Activated T-cell treated with anti-CD3 and anti-CD28 coated beads, Interleukin-2, amount 50 U/mL, for 48 hours (primary cell): Measurements from ENCODE around the gene GLB1L3.
"Not testable (repeated sequence)": the region's sequence is repeated elsewhere in the genome, so short reads cannot be mapped to it uniquely, and the experiment has no call there.

ENCODE experiments used
- DNase-seq, 2 experiments: peaks; one replicate each; pipeline ENCODE4 v3.0.0-alpha.2; 2020

GLB1L3 gene

GRCh38 chr11:134276396-134277182 is 410 bp downstream of the GLB1L3 start:
- DNase-seq = peak in 1 of 2 experiments; percentile 39

GRCh38 chr11:134277183-134278001 is 1.2 kb downstream of the GLB1L3 start:
- peak in 1 of 2 experiments; percentile 15 for DNase-seq

GRCh38 chr11:134278356-134278755 is 2.2 kb downstream of the GLB1L3 start:
- peak in 1 of 2 experiments; percentile 7 for DNase-seq

GRCh38 chr11:134281635-134282034 is 5.5 kb downstream of the GLB1L3 start:
- DNase-seq = not testable (repeated sequence)

GRCh38 chr11:134282121-134283045 is 6.2 kb downstream of the GLB1L3 start:
- DNase-seq = no peak

- no peak for DNase-seq
Measured at GRCh38 chr11:134283461-134284230, 7.5 kb downstream of the GLB1L3 start.

- DNase-seq = not testable (repeated sequence)
Measured at GRCh38 chr11:134284349-134284748, 8.2 kb downstream of the GLB1L3 start.

- DNase-seq = no peak
Measured at GRCh38 chr11:134287561-134287960, 11.4 kb downstream of the GLB1L3 start.

- DNase-seq = no peak
Measured at GRCh38 chr11:134288486-134288885, 12.3 kb downstream of the GLB1L3 start.

- DNase-seq = no peak
Measured at GRCh38 chr11:134289167-134289566, 13.0 kb downstream of the GLB1L3 start.

GRCh38 chr11:134289789-134290188 is 13.6 kb downstream of the GLB1L3 start:
- DNase-seq = no peak

GRCh38 chr11:134290646-134291045 is 14.5 kb downstream of the GLB1L3 start:
- no peak for DNase-seq

GRCh38 chr11:134291196-134291595 is 15.0 kb downstream of the GLB1L3 start:
- DNase-seq = no peak

GRCh38 chr11:134292661-134293060 is 16.5 kb downstream of the GLB1L3 start:
- no peak for DNase-seq

GRCh38 chr11:134293119-134294113 is 17.2 kb downstream of the GLB1L3 start:
- no peak for DNase-seq

GRCh38 chr11:134294664-134295063 is 18.5 kb downstream of the GLB1L3 start:
- no peak for DNase-seq

GRCh38 chr11:134312223-134312622 is 36.0 kb downstream of the GLB1L3 start:
- no peak for DNase-seq

- DNase-seq = no peak
Measured at GRCh38 chr11:134312807-134313206, 36.6 kb downstream of the GLB1L3 start.

- DNase-seq = no peak
Measured at GRCh38 chr11:134313379-134313778, 37.2 kb downstream of the GLB1L3 start.

- DNase-seq = no peak
Measured at GRCh38 chr11:134313821-134314607, 37.8 kb downstream of the GLB1L3 start.
